Mesenchymal stem cell (in vitro differentiated cells and primary cell): Measurements from ENCODE around the gene ALOX15.
"Not testable (repeated sequence)": the region's sequence is repeated elsewhere in the genome, so short reads cannot be mapped to it uniquely, and the experiment has no call there.

Experiments used
- DNase-seq: peaks from one replicate; pipeline ENCODE4 v3.0.0-alpha.2; 2013
- H2AFZ ChIP-seq: one replicate; pipeline ENCODE4 v1.6.1; 2013; ENCODE audit warnings: low read depth, mild to moderate bottlenecking, control low read depth, inconsistent platforms, low read length, moderate library complexity
- H2AK5ac ChIP-seq: 2 replicates; pipeline ENCODE4 v1.6.1; 2013; ENCODE audit warnings: low read length, moderate library complexity, mild to moderate bottlenecking, inconsistent platforms; ENCODE audit not compliant: severe bottlenecking
- H2BK120ac ChIP-seq: one replicate; pipeline ENCODE4 v1.6.1; 2013; ENCODE audit warnings: low read depth, mild to moderate bottlenecking, inconsistent platforms, low read length, moderate library complexity
- H2BK12ac ChIP-seq, 2 experiments: one replicate each; pipeline ENCODE4 v1.6.1; 2013; ENCODE audit warnings: inconsistent platforms in 2 of 2, low read length in 2 of 2, mild to moderate bottlenecking in 2 of 2, moderate library complexity in 2 of 2, control low read depth in 1 of 2
- H2BK15ac ChIP-seq: one replicate; pipeline ENCODE4 v1.6.1; 2013; ENCODE audit warnings: mild to moderate bottlenecking, low read depth, inconsistent platforms; ENCODE audit not compliant: poor library complexity, severe bottlenecking
- H2BK5ac ChIP-seq: 2 replicates; pipeline ENCODE4 v1.6.1; 2013; ENCODE audit warnings: low read depth, mild to moderate bottlenecking, low read length, control low read depth, inconsistent platforms; ENCODE audit not compliant: poor library complexity, severe bottlenecking
- H3K14ac ChIP-seq, 2 experiments: one replicate each; pipeline ENCODE4 v1.6.1; 2013; ENCODE audit warnings: inconsistent platforms in 2 of 2, low read length in 2 of 2, control low read depth in 1 of 2, mild to moderate bottlenecking in 1 of 2, moderate library complexity in 1 of 2
- H3K18ac ChIP-seq, 2 experiments: one replicate each; pipeline ENCODE4 v1.6.1; 2013; ENCODE audit warnings: inconsistent platforms in 2 of 2, low read length in 2 of 2, control low read depth in 1 of 2, low read depth in 1 of 2, mild to moderate bottlenecking in 1 of 2
- H3K23ac ChIP-seq, 2 experiments: one replicate each; pipeline ENCODE4 v1.6.1; 2013; ENCODE audit warnings: inconsistent platforms in 2 of 2, low read length in 2 of 2, mild to moderate bottlenecking in 2 of 2, moderate library complexity in 2 of 2, control low read depth in 1 of 2
- H3K27ac ChIP-seq: 2 replicates; pipeline ENCODE4 v1.5.1; 2013; ENCODE audit warnings: mild to moderate bottlenecking, moderate library complexity, low read length, control low read depth, inconsistent platforms; ENCODE audit not compliant: poor library complexity, severe bottlenecking
- H3K27me3 ChIP-seq, 2 experiments: 2 replicates each; pipeline versions ENCODE4 v1.6.1 to v1.7.0; 2013; ENCODE audit warnings: low read length in 2 of 2, mild to moderate bottlenecking in 2 of 2, moderate library complexity in 2 of 2, control low read depth in 1 of 2, inconsistent platforms in 1 of 2; ENCODE audit not compliant: control insufficient read depth in 1 of 2, insufficient read depth in 1 of 2
- H3K36me3 ChIP-seq, 2 experiments: 2 replicates each; pipeline versions ENCODE4 v1.6.1 to v1.7.0; 2013; ENCODE audit warnings: low read length in 2 of 2, control low read depth in 1 of 2, inconsistent platforms in 1 of 2, low read depth in 1 of 2, mild to moderate bottlenecking in 1 of 2; ENCODE audit not compliant: insufficient read depth in 2 of 2, control insufficient read depth in 1 of 2
- H3K4ac ChIP-seq, 2 experiments: one replicate each; pipeline ENCODE4 v1.6.1; 2013; ENCODE audit warnings: inconsistent platforms in 2 of 2, low read length in 2 of 2, mild to moderate bottlenecking in 2 of 2, moderate library complexity in 2 of 2, control low read depth in 1 of 2, low read depth in 1 of 2
- H3K4me1 ChIP-seq: 2 replicates; pipeline ENCODE4 v1.6.1; 2013; ENCODE audit warnings: low read depth, low read length, control low read depth; ENCODE audit not compliant: control insufficient read depth, insufficient read depth
- H3K4me2 ChIP-seq: 2 replicates; pipeline ENCODE4 v1.6.1; 2013; ENCODE audit warnings: low read length, mild to moderate bottlenecking, inconsistent platforms; ENCODE audit not compliant: poor library complexity, severe bottlenecking
- H3K4me3 ChIP-seq, 2 experiments: 2 replicates each; pipeline versions ENCODE4 v1.5.1 to v1.7.0; 2013; ENCODE audit warnings: low read length in 2 of 2, mild to moderate bottlenecking in 2 of 2, control low read depth in 1 of 2, low read depth in 1 of 2; ENCODE audit not compliant: insufficient read depth in 1 of 2
- H3K79me1 ChIP-seq: replicated peaks from 2 replicates; pipeline ENCODE4 v1.6.1; 2013; ENCODE audit warnings: mild to moderate bottlenecking, control low read depth, low read length, inconsistent platforms; ENCODE audit not compliant: poor library complexity, severe bottlenecking
- H3K9ac ChIP-seq: 2 replicates; pipeline ENCODE4 v1.7.0; 2013; ENCODE audit warnings: mild to moderate bottlenecking, low read length, moderate library complexity
- H3K9me3 ChIP-seq: 2 replicates; pipeline ENCODE4 v1.7.0; 2013; ENCODE audit warnings: mild to moderate bottlenecking, low read length; ENCODE audit not compliant: control insufficient read depth
- H4K8ac ChIP-seq: one replicate; pipeline ENCODE4 v1.6.1; 2013; ENCODE audit warnings: inconsistent platforms, mild to moderate bottlenecking, low read length, moderate library complexity
- H4K91ac ChIP-seq: one replicate; pipeline ENCODE4 v1.6.1; 2013; ENCODE audit warnings: mild to moderate bottlenecking, low read length, inconsistent platforms
- WGBS: methylation state at CpG from one replicate; pipeline ENCODE4 v1.1.7; 2013; ENCODE audit warnings: mixed read lengths; 5-methylcytosine and 5-hydroxymethylcytosine counted together

The ALOX15 gene

DNA sequence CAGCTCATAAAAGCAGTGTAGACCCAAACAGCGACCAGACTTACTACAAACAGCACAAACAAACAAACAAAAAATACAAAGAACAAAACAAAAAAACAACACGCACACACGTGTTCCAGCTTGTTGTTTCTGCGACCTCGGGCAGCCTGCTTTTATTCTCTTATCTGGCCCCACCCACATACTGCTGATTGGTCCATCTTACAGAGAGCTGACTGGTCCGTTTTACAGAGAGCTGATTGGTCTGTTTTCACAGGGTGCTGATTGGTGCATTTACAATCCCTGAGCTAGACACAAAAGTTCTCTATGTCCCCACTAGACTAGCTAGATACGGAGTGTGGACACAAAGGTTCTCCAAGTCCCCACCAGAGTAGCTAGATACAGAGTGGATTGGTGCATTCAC is 14.5 kb upstream of the ALOX15 start:
- not testable (repeated sequence) for H2AK5ac ChIP-seq, H3K36me3 ChIP-seq, H3K4me3 ChIP-seq, H2BK5ac ChIP-seq, H3K79me1 ChIP-seq, H2BK120ac ChIP-seq, H4K8ac ChIP-seq, H3K14ac ChIP-seq, H3K18ac ChIP-seq, H3K4me1 ChIP-seq, H4K91ac ChIP-seq, H3K9ac ChIP-seq, H3K4ac ChIP-seq, H3K4me2 ChIP-seq, H3K27ac ChIP-seq, H3K9me3 ChIP-seq, H2BK15ac ChIP-seq, H2AFZ ChIP-seq, H2BK12ac ChIP-seq, DNase-seq, H3K23ac ChIP-seq
- 89% methylated on average over 6 of the region's 7 CpGs for WGBS
- peaks cover 0 to 13% of the 10 kb centered on the region in 2 experiments for H3K27me3 ChIP-seq

DNA sequence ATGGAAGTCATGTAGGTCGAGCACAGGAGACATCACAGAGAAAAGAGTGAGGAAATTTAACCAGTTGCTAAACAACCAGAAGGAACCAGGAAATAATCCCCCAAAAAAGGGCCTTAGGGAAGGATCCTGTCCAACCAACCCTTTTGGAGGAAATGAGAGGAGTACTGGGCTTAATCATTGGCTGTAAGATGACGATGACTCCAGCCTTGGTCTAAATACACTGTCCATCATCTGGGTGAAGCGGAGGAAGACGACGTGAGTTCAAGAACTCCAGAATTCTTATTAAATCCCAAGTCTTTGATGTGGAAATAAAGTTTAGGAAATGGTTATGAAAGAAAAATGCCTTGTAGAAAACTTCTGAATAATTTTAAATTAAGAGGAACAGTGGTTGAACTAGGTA is 11.5 kb upstream of the ALOX15 start:
- H2BK5ac ChIP-seq, result no peak overlapping the region
- no peak overlapping the region for H2AFZ ChIP-seq
- no peak overlapping the region for H2BK15ac ChIP-seq
- no peak overlapping the region for H3K4me3 ChIP-seq
- H3K23ac ChIP-seq, result no peak overlapping the region
- no peak overlapping the region for H3K4me2 ChIP-seq
- no peaks in the 10 kb centered on the region for H3K36me3 ChIP-seq
- no peak overlapping the region for H3K4ac ChIP-seq
- H4K8ac ChIP-seq, result no peak overlapping the region
- H3K9me3 ChIP-seq, result no peaks in the 10 kb centered on the region
- H3K9ac ChIP-seq, result no peak overlapping the region
- no peak overlapping the region for H2BK12ac ChIP-seq
- no peaks in the 10 kb centered on the region for H3K4me1 ChIP-seq
- WGBS, result 85% methylated on average over 5 of the region's 5 CpGs
- no peak overlapping the region for H2AK5ac ChIP-seq
- H4K91ac ChIP-seq, result no peak overlapping the region
- H3K18ac ChIP-seq, result no peak overlapping the region
- H3K27me3 ChIP-seq, result peaks cover 4 to 30% of the 10 kb centered on the region in 2 experiments
- no peaks in the 10 kb centered on the region for H3K79me1 ChIP-seq
- H3K14ac ChIP-seq, result no peak overlapping the region
- no peak overlapping the region for H3K27ac ChIP-seq
- H2BK120ac ChIP-seq, result no peak overlapping the region
- DNase-seq, result no peak

DNA sequence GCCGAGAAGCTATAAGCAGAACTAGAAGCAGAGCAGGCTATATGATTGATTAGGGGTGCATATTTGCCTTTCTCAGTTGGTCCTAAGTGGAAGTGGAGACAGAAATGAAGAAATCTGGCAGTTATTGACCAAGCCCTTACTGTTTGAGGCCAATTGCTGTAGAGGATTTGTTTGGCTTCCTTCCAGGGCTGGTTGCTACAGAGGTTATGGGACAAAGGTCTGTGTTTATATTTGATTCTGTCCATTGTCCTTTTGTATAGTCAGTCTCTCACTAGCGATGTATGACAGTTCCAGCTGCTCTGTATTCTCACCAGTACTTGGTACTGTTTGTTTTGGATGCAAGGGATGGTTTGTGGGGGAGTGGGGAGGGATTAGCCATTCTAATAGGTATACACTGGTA is 7.3 kb upstream of the ALOX15 start:
- Histone ChIP-seq H3K4me3 (no peak overlapping the region), H4K8ac (no peak overlapping the region), H2AK5ac (no peak overlapping the region), H3K9ac (no peak overlapping the region), H3K27me3 (peaks cover 26 to 64% of the 10 kb centered on the region in 2 experiments), H2BK5ac (no peak overlapping the region), H3K4me2 (no peak overlapping the region), H2BK12ac (no peak overlapping the region), H3K4me1 (no peaks in the 10 kb centered on the region), H3K23ac (no peak overlapping the region), H2AFZ (no peak overlapping the region), H2BK15ac (no peak overlapping the region), H3K4ac (no peak overlapping the region), H3K36me3 (no peaks in the 10 kb centered on the region), H3K79me1 (no peaks in the 10 kb centered on the region), H3K9me3 (peaks cover 4% of the 10 kb centered on the region), H3K14ac (no peak overlapping the region), H3K27ac (no peak overlapping the region), H3K18ac (no peak overlapping the region), H4K91ac (no peak overlapping the region), H2BK120ac (no peak overlapping the region)
- WGBS, result 90% methylated on average over 2 of the region's 2 CpGs
- DNase-seq, result no peak

DNA sequence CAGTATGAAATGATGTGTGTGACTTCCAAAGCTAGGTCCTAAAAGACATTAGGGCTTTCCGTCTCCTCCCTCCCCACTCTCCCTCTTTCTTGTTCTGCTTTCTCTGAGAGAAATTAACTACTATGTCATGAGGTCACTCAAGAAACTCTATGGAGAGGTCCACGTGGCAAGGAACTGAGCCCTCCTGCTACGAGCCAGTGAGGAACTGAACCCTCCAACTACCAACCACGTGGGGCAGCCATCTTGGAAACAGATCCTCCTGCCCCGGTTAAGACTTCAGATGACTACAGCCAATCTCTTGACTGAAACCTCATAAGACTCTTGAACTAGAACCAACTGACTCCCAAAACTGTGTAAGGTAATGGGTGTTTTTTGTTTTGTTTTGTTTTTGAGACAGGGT is 4.2 kb upstream of the ALOX15 start:
- Histone ChIP-seq H3K18ac (no peak overlapping the region), H2BK12ac (no peak overlapping the region), H3K4me2 (no peak overlapping the region), H4K8ac (no peak overlapping the region), H3K36me3 (no peaks in the 10 kb centered on the region), H3K9ac (no peak overlapping the region), H2BK5ac (no peak overlapping the region), H2AFZ (no peak overlapping the region), H4K91ac (no peak overlapping the region), H2AK5ac (no peak overlapping the region), H3K14ac (no peak overlapping the region), H3K4me1 (peaks cover 9% of the 10 kb centered on the region), H3K9me3 (peaks cover 4% of the 10 kb centered on the region), H2BK120ac (no peak overlapping the region), H3K27ac (no peak overlapping the region), H3K23ac (no peak overlapping the region), H2BK15ac (no peak overlapping the region), H3K79me1 (no peaks in the 10 kb centered on the region), H3K4me3 (no peak overlapping the region), H3K27me3 (peaks cover 56 to 82% of the 10 kb centered on the region in 2 experiments), H3K4ac (no peak overlapping the region)
- 73% methylated on average over 5 of the region's 5 CpGs for WGBS
- DNase-seq, result no peak
